HG03457 (cell line): ENCODE data around the gene NPTX1.

Experiments
- ATAC-seq: cut with Tn5 transposase; IDR thresholded peaks from one replicate; pipeline ENCODE4 v1.9.1; 2021; ENCODE audit warnings: moderate number of reproducible peaks; ENCODE audit not compliant: unreplicated experiment

The NPTX1 gene

DNA sequence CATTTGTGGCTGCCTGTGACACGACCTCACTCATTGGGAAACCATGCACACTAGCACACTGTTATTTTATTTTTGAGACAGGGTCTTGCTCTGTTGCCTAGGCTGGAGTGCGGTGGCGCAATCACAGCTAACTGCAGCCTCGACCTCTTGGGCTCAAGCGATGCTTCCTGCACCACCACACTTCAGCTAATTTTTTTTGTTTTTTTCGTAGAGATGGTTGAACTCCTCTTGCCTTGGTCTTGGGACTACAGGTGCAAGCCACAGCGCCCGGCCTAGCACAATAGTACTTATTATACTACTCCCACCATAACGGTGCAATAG, 2.8 kb upstream of the NPTX1 start:
- no peak for ATAC-seq

DNA sequence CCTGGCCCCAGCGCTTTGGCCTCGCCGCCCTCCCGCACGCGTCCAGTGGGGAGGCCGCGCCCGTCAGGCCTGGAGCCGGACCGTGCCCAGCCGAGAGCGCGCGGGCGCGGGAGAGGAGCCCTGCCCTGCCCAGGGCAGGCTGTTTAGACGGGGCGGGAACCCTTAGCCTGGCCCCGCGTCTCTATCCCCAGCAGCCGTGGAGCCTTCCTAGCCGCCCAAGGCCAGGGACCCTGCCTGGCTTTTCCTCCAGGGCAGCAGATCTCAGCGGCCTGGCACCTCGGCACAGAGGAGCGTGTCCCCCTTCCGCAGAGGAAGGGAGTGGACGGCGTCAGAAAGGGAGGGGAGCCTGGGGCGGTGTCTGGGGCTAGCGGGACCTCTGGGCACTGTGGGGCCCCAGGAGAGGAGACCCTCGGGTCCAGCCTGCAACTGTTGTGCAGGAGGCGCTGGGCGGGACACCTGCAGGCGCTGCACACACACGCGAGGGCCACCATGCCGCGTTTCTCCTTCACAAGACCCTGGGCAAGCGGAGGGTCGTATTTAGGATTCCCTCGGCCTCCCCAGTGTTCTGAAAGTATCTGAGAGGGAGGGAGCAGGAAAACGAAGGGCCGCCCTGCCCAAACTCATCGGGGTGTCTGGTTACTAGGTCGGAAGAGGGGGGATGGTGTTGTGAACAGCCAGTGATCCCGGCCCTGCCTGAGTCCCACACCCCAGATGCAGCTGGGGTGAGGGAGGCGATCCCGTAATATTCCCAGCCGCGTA, 2.3 kb upstream of the NPTX1 start:
- ATAC-seq, result no peak

DNA sequence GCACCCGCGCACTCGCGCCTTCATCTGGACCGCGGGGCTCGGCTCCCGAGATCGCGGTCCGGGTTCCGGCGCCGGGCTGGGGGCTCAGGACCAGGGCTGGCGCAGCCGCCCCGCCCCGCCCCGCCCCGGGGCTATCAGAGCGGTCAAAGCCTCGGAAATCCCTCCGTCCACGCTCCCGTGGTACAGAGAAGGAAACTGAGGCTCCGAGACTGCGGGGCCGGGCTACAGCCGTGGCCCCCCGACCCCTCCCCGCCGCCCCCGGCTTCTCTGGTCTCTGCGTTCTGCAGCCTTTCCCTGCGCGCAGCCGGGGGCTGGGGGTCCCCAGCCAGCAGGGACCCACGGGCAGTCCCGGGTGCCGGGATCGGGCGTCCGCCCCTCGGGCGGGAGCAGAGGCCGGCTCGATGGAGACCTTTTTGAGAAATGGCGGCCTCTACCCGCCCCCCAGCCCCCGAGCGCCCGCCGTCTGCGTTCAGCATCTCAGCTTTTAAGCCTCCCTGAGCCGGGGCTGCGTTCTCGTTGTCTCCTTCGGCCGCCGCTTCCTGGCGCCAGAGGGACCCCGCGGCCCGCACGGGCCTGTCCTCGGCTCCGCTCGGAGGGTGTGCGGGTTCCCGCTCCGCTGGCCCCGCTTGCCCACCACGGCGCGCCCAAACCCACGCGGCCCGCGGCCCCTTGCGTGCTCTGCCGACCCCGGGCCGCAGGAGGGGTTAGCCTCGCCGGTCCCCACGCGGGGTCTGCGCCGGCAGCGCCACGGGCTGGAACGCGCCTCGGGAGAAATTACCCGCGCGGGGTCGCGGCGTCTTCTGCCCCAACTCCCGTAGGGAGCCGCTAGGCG, 1.5 kb upstream of the NPTX1 start:
- no peak for ATAC-seq

DNA sequence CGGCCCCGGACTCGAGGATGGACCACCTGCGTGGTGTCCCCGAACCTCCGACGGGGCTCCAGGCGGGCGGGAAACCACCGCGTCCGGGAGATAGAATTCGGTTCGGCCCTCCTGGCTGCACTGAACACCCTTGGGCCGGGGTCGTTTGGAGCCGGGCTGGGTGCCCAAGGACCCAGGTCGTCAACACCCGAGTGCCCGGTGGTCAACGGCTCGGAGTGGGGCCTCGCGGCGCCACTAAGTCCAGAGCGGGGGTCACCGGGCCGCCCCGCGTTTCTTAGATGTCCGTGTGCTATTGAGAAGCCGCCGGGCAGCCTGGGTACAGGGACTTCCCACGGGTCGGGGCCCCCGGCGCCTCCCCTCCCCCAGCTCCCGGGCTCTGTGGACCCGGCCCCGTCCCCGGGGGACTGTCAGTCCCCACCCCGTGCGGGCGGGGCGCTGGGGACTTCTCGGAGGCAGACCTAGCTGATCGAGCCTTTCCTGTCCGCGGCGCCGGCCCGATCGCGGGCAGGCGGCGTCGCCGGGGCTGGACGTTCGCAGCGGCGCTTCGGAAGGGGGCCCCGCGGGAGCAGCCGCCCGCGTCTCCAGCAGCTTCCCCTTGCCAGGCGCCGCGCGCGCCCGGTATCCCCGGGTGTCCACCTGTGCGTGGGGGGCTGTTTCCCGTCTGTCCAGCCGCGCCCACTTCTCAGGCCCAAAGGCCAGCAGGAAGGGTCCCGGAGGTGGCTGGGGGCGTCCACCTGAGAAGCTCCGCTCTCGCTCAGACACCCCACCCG, 655 bp upstream of the NPTX1 start:
- ATAC-seq, result no peak

DNA sequence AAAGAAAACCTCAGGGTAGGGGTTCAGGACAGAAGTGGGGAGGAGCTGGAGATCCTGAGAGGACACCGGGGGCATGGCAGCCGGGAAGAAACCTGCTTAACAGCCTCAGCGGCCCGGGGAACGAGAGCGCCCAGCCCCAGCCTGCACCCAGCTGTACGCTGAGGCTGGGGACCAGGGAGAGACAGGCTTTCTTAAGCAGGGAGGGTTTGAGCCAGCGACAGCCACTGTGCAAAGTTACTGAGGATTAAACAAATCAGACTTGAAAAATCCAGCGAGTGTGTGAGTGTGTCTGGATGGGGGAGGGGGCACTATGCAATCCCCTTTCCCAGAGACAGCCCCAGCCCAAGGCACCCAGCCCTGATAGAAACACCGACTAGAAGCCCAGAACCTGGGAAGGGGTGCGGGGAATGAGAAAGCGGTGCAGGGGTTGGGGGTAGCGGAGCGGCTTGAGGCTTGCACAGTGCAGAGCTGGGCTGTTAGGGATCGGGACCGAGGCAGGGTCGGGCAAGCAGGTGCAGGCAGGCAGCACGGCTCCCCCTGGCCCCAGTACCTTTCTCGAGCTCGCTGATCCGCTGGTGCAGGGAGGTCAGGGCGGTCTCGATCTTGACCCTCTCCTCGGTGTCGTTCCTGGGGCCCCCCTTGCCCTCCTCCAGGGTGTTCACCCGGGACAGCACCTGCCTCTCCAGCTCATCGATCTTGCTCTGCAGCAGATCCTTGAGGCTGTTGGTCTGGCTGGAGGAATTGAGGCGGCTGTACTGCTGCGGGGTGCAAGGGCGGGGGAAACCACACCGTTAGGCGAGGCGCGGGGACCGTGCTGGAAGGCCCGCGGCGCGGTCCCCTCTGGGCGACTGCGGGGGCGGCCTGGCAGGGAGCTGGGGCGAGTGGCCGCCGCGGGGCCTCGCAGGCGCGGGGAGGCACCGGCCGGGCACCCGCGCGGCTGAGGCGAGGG, 1.2 kb downstream of the NPTX1 start:
- no peak for ATAC-seq

DNA sequence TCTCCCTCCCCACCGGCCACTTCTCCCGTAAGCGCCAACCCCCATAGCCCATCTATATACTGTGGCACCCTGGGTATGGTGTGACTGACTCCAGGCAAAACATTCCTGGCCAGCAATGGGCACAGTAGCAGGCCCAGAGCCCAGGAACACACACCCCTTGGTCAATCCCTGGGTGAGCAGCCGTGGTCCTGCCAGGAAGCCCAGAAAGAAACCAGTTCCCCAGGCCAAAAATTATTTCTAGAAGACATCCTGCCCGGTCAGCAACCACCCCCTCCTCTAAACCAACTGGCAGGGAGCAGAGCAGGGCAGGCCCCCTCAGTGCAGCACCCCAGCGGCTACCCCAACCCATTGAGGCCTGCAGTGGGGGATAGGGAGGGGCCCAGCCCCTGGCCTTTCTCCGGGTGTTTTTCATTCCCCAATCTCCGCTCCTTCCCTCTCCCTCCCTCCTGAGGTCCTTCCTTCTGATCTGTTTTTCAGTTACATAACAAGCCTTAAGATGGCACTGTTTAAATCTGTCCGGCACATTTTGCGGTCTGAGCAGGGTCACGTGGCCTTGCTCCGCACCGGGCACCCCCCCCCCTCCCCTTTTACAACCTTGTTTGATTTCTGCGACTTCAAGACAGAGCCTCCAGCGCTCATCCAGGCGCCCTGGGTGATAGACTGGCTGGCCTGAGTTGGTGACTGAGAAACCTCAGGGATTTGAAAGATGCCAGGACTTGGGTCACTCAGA, 2.0 kb downstream of the NPTX1 start:
- no peak for ATAC-seq

DNA sequence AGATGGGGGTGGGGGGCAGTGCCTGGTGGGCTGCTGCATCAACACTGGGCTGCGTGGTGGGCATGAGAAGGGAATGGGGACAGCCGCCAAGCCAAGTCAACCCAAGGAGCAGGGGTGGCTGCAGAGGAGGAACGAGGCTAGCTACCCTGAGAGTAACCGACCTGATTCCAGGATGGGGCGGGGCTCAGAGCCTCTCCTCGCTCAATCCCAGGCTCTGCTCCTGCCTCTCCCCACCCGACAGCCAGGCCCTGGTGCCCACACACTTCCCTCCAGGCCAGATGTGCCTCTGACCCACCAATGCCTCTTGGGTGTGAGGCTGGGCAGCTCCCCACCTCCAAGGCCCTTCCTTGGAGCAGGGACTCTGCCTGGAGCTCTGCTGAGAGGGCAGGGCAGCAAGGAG, 2.7 kb downstream of the NPTX1 start:
- ATAC-seq, result no peak

DNA sequence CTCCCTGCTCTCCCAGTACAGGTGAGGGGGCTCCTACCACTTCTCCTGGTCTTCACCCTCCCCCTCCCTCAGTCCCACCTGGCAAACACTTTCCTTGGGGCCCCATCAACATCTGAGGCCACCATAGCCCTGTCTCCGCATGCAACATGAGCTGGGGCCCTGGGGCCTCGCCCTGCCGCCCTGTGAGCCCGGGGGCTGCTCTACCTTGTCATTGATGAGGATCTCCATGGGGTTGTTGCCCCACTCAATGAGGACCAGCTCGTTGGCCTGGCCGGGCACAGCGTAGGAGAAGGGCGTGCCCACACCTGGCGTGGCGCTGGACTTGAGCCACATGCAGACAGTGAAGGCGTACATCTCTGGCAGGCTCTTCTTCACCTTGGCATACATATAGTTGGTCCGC, 3.4 kb downstream of the NPTX1 start:
- ATAC-seq, result no peak

DNA sequence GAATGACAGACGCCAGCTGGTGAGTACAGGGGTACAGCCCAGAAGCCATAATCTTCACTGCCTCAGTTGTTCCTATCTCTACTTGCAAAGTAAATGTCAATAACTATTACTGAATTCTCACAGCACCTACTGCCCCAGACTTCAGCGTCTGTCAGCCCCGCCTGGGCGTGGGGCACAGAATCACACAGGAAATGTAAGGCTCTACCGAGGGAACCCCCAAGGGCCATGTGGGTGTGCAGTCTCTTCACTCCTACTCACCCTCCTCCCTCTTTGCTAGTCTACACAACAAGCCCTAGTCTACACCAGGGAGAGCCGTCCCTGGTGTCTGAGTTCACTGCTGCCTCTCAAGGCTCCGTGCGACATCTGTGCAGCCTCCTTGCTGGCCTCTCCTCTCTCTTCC, 4.5 kb downstream of the NPTX1 start:
- ATAC-seq, result no peak

DNA sequence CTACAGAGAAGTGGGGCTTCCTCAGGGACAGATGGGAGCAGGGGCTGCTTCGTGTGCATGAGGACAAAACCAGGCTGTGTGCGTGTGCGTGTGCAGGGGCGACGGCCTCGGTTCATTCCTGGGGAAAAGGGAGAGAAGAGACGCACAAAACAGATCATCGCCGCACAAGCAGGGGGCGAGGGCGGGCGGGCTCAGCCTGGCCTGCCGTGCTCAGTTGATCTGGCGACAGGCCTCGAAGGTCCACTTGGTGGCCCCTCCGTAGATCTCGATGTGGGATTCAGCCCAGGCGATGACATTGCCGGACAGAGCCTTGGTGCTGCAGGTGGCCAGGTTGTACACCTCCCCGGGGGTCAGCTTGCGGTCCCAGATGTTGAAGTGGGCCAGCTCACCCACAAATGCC, 5.8 kb downstream of the NPTX1 start:
- ATAC-seq, result no peak

DNA sequence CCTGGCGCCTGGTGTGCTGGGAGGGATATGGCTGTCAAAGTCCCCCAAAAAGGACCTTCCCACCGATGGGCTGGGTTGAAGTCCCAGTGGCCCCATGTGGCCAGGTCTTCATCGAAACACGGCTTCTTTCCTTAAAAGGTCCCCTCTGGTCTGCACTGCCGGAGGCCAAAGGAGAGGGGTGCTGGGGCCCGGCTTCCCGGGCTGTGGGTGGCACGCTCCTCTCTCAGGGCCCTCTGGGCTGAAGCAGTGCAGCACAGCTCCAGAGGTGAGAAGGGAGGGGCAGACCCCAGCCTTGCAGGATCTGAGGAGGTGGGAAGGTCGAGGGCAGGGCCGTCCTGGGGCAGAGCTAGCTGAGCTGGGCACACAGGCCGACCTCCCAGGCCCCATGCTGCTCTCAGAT, 6.7 kb downstream of the NPTX1 start:
- ATAC-seq, result no peak

DNA sequence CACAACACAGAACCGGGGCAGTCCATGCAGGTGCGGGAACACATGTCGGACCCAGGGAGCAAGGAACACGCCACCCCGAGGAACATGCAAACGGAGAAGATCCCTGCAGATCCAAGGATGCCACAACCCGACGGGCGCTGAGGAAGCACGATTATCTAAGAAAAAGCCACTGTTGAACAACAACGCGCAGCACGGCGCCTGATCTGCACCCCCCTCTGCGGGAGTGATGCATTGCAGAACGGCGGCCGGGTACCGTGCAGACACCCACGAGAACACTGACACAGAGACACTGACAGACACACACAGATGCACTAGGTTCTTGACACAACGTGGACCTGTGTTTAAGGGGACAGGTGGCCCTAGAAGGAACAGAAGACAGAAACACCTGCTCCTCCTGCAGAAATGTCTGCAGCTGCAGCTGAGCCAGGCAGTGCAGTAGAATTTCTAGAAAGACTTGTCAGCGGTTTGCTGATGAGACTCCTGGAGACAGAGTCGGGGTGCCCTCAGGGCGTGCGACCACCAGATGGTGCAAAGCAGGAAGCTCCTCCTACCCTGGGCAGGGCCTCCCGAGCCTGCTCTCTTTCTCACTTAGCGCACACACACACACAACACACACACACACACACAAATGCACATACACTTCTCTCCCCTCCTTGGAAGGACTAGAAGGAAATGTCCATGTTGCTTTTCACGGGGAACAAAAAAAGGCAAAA, 7.5 kb downstream of the NPTX1 start:
- no peak for ATAC-seq

DNA sequence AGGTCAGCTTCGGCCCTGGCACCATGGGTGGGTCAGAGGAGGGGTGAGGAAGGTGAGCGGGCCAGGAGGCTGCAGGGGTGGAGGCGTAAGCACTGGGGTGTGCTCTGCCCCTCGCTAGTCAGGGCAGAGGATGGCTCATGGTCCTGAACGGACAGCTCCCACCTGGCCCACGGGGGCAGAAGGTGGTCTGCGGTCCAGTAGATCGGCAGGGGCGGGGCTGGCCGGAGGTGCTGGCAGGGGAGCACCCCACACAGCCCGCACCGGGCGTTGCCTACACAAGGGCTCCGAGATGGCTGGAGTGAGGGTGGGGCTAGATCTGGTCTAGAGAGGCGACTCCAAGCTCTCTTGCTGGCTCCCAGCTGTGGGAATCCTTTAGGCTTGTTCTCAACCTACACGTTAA, 8.2 kb downstream of the NPTX1 start:
- no peak for ATAC-seq

DNA sequence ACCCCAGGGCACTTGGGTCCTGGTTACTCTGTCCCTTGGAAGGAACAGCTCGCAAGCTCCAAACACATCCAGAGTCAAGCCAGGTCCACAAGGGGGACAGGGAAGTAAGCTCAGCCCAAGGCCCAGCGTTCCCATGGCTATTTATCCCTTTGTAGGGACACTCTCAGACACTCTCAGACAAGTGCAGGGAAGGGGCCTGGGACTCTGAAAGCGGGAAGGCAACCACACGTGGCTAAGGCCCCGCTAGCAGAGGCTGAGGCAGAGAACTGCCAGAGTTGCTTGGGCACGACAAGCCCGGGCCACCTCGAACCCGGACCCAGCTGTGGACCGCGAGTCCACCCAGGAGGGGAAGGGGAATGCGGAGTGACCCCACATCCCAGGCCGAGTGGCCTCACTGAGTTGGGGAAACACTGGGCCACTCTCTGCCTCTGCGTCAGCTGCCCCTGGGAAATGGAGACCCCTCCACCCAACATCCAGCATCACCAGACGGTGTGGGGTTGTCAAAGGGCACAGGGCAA, 10.2 kb downstream of the NPTX1 start:
- ATAC-seq, result no peak

DNA sequence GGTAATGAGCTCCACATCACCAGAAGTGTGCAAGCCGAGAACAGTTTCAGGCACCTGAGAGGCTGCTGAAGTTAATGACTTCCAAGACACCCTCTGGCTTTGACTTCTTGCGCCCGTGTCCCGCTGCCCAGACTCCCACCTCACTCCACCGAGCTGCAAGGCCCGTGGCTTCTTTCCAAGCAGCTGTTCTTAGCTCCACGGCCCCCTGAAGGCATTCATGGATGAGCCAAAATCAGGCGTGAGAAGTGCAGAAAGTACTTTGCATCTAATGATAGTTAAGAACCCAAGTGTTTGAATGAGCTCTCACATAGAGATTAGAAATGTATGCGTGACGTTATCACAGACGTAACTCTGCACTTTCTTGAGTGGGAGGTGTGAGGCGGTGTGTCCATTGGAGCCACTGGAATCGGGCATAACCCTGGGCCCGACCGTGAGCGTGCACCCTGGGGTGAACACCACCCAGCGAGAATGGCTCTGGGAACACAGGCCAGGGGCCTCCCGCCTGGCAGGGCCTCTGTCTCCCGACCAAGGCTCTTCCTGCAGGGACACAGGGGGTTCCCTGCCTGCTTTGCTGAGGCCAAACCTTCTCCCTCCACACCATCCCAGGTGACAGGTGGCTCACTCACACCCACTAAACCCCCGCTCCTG, 11.0 kb downstream of the NPTX1 start:
- no peak for ATAC-seq

DNA sequence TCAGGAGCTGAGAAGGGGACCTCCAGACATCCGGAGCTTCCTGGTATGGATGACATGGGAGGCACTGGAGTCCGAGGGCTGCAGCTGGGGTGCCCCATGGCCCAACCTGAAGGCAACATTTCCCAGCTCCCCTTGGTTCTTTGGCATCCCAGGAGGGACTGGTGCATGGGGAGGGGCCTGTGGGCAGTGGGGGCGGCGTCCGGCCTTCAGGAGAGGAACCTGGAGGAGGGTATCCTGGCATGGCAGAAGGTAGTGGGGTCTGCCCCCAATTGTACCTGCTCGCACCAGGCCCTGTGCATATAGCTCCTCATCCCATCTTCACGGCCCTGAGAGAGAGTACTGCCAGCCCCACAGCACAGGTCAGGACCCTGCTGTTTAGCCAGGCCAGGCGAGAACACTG, 11.9 kb downstream of the NPTX1 start:
- ATAC-seq, result no peak

DNA sequence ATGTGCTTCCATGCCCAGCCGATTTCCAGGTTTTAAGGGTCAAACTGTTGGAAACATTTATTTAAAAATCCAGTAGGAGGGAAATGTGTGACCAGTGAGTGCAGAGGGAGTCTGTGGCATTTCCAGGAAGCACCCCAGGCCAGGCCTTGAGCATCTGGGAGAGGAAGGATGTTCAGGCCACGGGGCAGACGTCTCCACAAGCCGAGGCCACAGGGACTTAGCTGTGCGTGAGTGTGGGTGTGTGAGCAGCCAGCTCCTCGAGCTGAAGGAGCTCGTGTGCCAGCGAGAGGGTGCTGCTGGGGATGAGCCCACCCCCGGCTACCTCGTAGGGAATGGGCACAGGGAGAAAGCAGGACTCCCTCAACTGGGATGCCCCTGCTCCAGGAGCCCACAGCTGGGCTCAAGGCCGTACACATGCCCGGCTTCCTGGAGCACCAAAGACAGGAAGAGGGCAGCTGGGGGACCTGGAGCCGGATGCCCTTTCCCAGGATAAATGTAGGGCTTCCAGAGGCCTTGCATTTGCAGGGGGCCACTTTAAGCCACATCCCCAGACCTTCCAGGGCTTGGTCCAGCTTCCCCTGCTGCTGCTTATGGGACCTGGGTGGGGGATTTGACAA, 12.5 kb downstream of the NPTX1 start:
- no peak for ATAC-seq

DNA sequence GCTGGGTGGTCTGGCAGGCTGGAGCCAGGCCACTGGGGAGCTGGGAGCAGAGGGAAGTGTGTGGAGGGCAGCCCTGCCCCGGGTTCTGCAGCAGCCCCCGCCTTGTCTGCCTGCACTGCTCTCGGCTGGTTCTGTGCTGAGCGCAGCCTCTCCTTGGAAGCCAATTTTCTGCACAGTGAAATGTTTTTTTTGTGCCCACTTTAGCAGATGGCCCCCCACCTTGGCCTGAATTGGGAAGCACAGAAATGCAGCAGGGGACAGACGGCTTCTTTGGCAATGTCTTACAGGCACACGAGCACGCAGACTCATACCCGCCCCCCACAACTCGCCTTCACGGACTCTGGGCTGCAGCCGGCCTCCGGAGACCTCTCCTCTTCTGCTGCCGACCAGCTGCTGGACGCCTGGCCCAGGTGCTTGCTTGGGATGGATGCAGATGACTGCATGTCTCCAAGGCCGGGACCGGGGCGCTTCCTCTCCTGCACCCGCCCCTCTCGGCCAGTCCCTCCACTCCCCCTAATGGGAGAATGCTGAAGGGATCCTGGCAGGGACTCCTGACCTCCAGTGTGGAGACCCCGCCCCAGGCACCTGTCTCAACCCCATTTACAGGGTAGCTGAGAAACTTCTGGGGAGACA, 14.8 kb downstream of the NPTX1 start:
- no peak for ATAC-seq
